ENCODE measurements around the gene ELFN1.

Gene ELFN1

GRCh38 chr7:1664711-1665548, 5.1 kb upstream of the ELFN1 start:
- DNase-seq: no peak

- DNase-seq: no peak
These were observed 4.3 kb upstream of the ELFN1 start for GRCh38 chr7:1665549-1666316.

GRCh38 chr7:1666317-1666822, 3.7 kb upstream of the ELFN1 start:
- DNase-seq: no peak

GRCh38 chr7:1666823-1667565, 3.1 kb upstream of the ELFN1 start:
- no peak for DNase-seq

DNA sequence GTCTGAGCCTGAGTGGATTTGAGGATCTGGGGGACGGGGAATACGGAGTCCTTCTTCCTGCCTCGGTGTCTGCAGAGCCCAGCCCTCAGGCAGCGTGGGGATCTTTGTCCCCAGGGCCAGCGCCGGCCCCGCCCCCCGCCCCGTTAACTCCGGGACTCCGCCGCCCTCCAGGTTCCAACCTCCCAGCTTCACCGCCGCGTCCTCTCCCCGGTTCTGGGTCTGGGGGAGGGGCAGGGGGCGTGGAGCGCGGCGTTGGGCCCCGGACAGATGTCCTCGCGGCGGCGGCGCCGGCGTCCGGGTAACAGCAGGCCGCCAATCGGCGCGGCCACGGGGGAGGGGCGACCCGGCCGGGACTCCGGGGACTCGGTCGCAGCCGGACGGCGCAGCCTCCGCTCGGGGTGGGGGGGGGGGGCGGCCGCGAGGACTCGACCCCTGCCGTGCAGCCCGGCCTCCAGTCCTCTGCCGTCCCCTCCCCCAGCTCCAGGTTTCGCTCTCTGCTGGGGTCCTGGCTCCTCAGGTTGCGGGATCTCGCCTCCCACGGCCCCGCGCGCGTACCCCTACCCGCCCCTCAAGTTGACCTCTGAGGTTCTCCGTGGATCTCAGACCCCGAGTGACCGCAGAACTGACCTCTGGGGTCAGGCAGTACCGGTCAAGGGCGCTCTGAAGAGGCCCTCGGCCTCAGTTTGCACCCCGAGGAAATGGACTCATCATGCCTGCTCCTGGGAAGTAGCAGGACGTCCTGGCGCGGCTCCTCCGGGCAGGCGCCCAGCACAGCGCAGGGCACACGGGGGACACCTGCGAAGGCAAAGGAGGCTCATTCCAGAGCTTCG, 2.3 kb upstream of the ELFN1 start:
- no peak for DNase-seq

DNA sequence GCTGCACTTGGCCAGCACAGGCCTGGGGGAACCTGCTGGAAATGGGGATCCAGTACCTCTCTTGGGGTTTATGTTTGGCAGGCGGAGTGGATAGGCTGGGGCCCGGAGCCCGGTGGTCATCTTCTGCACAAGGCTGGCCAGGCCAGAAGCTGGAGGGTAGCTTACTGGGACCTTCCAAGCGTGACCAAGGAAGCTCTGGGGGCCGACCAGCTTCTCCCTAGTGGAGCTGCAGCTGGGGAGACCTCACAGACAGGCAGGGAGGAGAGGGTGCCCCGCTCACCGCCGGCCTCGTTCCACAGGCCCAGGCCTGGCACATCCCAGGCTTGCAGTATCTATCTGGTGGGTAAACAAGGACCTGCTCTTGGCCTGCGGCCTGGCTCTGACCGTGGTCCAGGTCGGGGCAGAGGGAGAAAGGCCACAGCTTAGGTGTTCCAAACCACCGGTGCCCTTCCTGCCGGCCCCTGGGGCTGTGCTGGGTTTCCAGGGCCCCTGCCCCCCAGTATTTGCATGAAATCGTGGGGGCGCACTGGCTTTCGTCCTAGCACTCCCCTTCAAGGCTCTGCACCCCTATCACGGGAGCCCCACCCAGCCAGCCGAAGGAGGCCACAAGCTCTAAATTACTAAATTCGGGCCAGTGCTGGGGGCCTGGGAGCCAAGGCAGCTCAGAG, 1.5 kb upstream of the ELFN1 start:
- DNase-seq: no peak

- no peak for DNase-seq
These were observed 769 bp upstream of the ELFN1 start for GRCh38 chr7:1669064-1669951.

- no peak for DNase-seq
These were observed 967 bp downstream of the ELFN1 start for GRCh38 chr7:1670894-1671593.

- DNase-seq: no peak
These were observed 1.7 kb downstream of the ELFN1 start for GRCh38 chr7:1671594-1672451.

- no peak for DNase-seq
These were observed 2.9 kb downstream of the ELFN1 start for GRCh38 chr7:1672851-1673486.

DNA sequence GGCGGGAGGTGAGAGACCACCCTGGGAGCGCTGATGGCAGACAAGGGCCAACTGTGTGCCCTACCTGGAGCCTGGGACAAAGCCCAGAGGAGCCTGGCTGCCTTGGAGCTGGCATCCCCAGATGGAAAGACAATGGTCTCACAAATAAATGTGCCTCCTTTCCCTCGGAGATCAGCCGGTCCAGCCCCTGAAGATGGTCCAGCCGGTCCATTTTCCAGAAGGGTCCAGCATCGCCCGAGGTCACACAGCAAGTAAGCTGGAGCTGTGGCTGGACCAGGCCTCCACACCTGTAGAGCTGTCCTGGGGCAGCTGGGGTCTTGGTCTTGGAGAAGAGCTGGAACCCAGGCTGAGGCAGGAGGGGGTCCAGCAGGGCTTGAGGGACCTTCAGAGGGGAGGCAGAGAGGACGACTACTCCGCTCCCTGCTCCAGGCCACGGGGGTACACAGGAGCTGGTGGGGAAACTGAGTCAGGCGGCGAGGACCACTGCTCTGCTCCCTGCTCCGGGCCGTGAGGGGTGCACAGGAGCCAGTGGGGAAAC, 3.6 kb downstream of the ELFN1 start:
- no peak for DNase-seq

DNA sequence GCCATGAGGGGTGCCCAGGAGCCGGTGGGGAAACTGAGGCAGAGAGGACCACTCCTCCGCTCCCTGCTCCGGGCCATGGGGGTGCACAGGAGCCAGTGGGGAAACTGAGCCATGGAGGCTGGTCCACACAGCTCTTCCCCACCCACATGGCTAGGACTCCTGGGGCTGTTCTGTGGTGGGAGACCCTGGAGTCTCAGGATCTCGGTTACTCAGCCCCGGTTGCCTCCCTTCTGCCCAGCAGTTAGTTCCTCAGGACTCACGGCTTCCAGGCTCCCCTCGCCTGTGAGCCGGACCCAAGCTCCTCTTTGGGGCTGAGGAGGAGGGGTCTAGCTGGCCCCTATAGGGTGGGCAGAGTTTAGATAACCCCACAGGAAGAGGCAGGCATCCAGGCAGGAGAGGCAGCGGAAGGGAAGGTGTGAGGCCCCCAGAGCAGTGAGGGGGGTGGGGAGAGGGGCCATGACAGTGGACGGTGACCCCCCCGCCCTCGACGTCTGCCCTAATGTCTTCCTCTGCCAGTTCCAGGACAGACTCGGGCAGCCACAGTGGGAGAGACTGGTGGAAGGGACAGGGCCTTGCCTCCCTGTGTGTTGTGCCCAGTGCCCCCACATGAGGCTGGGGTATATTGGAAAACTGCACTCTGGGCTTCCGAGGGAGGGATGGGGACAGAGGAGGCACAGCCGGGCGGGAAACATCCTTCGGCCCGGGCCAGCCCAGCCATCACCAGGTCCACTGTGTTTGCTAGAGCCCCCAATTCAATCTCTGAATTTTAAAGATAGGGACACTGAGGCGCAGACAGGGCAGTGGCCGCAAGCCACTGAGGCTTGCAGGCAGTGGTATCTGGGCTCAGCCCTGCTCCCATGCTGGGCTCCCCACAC, 4.3 kb downstream of the ELFN1 start:
- no peak for DNase-seq

DNA sequence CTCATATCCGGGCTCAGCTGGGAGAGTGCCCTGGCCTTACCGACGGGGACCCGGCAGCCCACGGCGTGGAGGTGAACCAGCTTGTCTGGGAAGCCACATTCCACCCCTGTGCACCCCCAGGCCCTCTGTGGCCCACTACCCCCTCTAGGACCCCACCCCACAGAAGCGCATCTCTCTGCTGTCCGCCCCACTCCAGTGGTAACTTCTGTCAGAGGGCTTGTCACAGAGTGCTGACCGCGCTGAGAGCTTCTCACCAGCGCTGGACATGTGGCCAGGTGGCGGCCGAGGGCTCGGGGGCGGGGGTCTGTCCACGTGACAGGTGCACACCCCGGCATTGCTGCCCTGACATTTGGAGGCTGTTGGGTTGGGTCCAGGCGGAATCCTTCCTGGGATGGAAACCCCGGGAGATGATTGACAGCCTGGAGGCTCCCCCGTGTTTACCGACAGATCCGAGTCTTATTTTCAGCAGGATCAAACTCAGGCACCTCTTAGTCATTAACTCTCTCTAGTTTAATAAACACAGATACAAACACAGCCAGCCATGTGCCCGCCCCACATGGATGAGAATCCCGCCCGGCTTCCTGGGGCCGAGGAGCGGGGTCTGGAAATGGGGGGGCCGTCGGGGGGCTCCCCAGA, 5.1 kb downstream of the ELFN1 start:
- no peak for DNase-seq

DNA sequence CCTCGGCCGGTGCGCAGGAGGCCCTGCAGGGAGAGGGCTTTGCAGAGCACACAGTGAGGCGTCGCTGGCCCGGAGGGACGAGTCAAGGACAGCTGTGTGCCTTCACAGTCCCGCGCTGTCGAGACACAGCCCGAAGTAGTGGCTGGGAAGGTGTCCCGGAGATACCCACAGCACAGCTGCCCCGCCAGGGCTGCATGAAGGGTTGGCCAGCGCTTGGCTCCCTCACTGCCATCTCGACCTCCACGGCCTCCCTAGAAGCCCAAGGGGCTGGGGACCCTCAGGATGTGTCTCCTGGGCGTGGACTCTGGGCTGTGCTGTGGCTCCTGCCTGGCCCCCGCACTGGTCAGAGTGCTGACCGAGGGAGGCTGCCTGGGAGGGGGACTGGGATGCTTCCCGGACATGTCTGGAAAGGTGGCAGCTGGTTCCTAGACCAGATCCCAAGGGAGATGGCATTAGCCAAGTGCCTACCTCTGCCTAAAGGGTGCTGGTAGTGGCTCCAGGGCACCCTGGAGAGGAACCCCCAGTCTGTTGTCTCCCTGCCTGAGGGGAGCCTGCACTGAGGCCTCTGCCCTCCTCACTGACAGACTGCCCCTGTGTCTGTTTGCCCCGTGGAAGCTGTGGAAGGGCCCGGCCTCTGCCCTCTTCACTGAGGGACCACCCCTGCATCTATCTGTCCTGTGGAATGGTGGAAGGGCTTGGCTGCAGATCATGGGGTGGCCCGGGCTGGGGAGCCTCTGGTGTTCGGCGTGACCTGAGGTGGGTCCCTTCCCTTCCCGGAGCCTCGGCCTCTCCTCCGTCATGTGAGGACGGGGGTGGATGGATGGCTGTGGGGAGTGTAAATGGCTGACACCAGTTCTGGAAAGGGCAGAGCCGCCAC, 5.8 kb downstream of the ELFN1 start:
- no peak for DNase-seq

GRCh38 chr7:1676550-1677078, 6.5 kb downstream of the ELFN1 start:
- no peak for DNase-seq
